Glutamatergic neuron (in vitro differentiated cells): ENCODE measurements around the gene LILRB5. TPM values are rescaled to one million over a fixed set of nuclear protein-coding genes. Genes with fewer than 3 reads are reported as not detected.
"Not testable (repeated sequence)": the region's sequence is repeated elsewhere in the genome, so short reads cannot be mapped to it uniquely, and the experiment has no call there.

Experiments used
- DNase-seq: peaks from one replicate; pipeline ENCODE4 v3.0.0; 2022
- H3K27ac Mint-ChIP-seq: one replicate; pipeline ENCODE4 v1.8.0; 2020; ENCODE audit warnings: mild to moderate bottlenecking, mixed read lengths, inconsistent platforms; ENCODE audit not compliant: unreplicated experiment
- H3K27me3 Mint-ChIP-seq: one replicate; pipeline ENCODE4 v1.8.0; 2020; ENCODE audit warnings: mild to moderate bottlenecking, moderate library complexity, mixed read lengths, inconsistent platforms; ENCODE audit not compliant: unreplicated experiment
- H3K36me3 Mint-ChIP-seq: one replicate; pipeline ENCODE4 v1.8.0; 2020; ENCODE audit warnings: mild to moderate bottlenecking, mixed read lengths, inconsistent platforms; ENCODE audit not compliant: unreplicated experiment
- H3K4me1 Mint-ChIP-seq: one replicate; pipeline ENCODE4 v1.8.0; 2020; ENCODE audit warnings: mild to moderate bottlenecking, low read depth, mixed read lengths, inconsistent platforms; ENCODE audit not compliant: unreplicated experiment
- H3K4me3 Mint-ChIP-seq: one replicate; pipeline ENCODE4 v1.8.0; 2020; ENCODE audit warnings: mild to moderate bottlenecking, mixed read lengths, inconsistent platforms; ENCODE audit not compliant: unreplicated experiment
- H3K9me3 Mint-ChIP-seq: one replicate; pipeline ENCODE4 v1.8.0; 2020; ENCODE audit warnings: mild to moderate bottlenecking, moderate library complexity, mixed read lengths, inconsistent platforms; ENCODE audit not compliant: unreplicated experiment
- CTCF ChIP-seq: fragments of 200-600 bp; sonication (generic); IDR thresholded peaks from one replicate; pipeline ENCODE4 v1.5.0; 2021; ENCODE audit not compliant: partially characterized antibody, unreplicated experiment
- total RNA-seq: library from RNA; stranded (reverse); fragmentation: NEBNext Ultra II Directional; extraction: Animal tissue kit (Norgen Biotek cat#: 25700); gene quantifications from one replicate; pipeline ENCODE4 v1.2.1, GENCODE V29; 2021; ENCODE audit not compliant: unreplicated experiment

The LILRB5 gene
- total RNA-seq, 1 donor from 2014 or later: 0.17 TPM

GRCh38 chr19:54248016-54248601 is 9.0 kb downstream of the LILRB5 start:
- Mint-ChIP-seq H3K4me1 (peaks cover 14% of the 10 kb centered on the region), H3K27me3 (peaks cover 10% of the 10 kb centered on the region), H3K9me3 (no peaks in the 10 kb centered on the region), H3K27ac (no peak overlapping the region), H3K4me3 (no peak overlapping the region), H3K36me3 (no peaks in the 10 kb centered on the region)
- DNase-seq: no peak
- no peak for TF ChIP-seq CTCF

- H3K36me3 Mint-ChIP-seq: no peaks in the 10 kb centered on the region
- TF ChIP-seq CTCF: no peak
- H3K4me3 Mint-ChIP-seq: no peak overlapping the region
- peaks cover 6% of the 10 kb centered on the region for H3K27me3 Mint-ChIP-seq
- no peak for DNase-seq
- H3K4me1 Mint-ChIP-seq: peaks cover 9% of the 10 kb centered on the region
- no peak overlapping the region for H3K27ac Mint-ChIP-seq
- H3K9me3 Mint-ChIP-seq: no peaks in the 10 kb centered on the region
Observed at GRCh38 chr19:54247106-54247930, 9.8 kb downstream of the LILRB5 start.

GRCh38 chr19:54245936-54246335 is 11.1 kb downstream of the LILRB5 start:
- no peak for DNase-seq
- H3K4me1 Mint-ChIP-seq: peaks cover 9% of the 10 kb centered on the region
- no peaks in the 10 kb centered on the region for H3K9me3 Mint-ChIP-seq
- H3K27me3 Mint-ChIP-seq: peaks cover 6% of the 10 kb centered on the region
- TF ChIP-seq CTCF: no peak
- no peak overlapping the region for H3K4me3 Mint-ChIP-seq
- H3K36me3 Mint-ChIP-seq: no peaks in the 10 kb centered on the region
- no peak overlapping the region for H3K27ac Mint-ChIP-seq

GRCh38 chr19:54243809-54244208 is 13.3 kb downstream of the LILRB5 start:
- H3K9me3 Mint-ChIP-seq, DNase-seq, H3K4me1 Mint-ChIP-seq, H3K36me3 Mint-ChIP-seq, H3K4me3 Mint-ChIP-seq, H3K27ac Mint-ChIP-seq, H3K27me3 Mint-ChIP-seq: not testable (repeated sequence)

- not testable (repeated sequence) for H3K27me3 Mint-ChIP-seq, H3K27ac Mint-ChIP-seq, H3K4me1 Mint-ChIP-seq, H3K4me3 Mint-ChIP-seq, H3K9me3 Mint-ChIP-seq, H3K36me3 Mint-ChIP-seq, DNase-seq
Observed at GRCh38 chr19:54242646-54243045, 14.4 kb downstream of the LILRB5 start, which contains the start of gene LILRA6. Gene LILRA6, minus strand, starts transcription at chr19:54242790.

- not testable (repeated sequence) for H3K4me1 Mint-ChIP-seq, H3K9me3 Mint-ChIP-seq, H3K36me3 Mint-ChIP-seq, DNase-seq, H3K27ac Mint-ChIP-seq, H3K27me3 Mint-ChIP-seq, H3K4me3 Mint-ChIP-seq
Observed at GRCh38 chr19:54242234-54242633, 14.8 kb downstream of the LILRB5 start.

- not testable (repeated sequence) for H3K4me1 Mint-ChIP-seq, H3K9me3 Mint-ChIP-seq, DNase-seq, H3K36me3 Mint-ChIP-seq, H3K27ac Mint-ChIP-seq, H3K27me3 Mint-ChIP-seq
- H3K4me3 Mint-ChIP-seq: peak overlapping the region; percentile 46
Observed at GRCh38 chr19:54240372-54241336, 16.4 kb downstream of the LILRB5 start.

- not testable (repeated sequence) for H3K27me3 Mint-ChIP-seq, H3K27ac Mint-ChIP-seq, H3K4me3 Mint-ChIP-seq, DNase-seq, H3K9me3 Mint-ChIP-seq, H3K4me1 Mint-ChIP-seq, H3K36me3 Mint-ChIP-seq
Observed at GRCh38 chr19:54239491-54240371, 17.3 kb downstream of the LILRB5 start.
